MCF 10A (cell line): ENCODE results near the gene TLK1. TPM values are rescaled to one million over a fixed set of nuclear protein-coding genes. Genes with fewer than 3 reads are reported as not detected.

Experiments
- BruUV-seq: library from RNA; stranded (reverse); fragments of 400-500 nt; replicated peaks from 2 replicates; lab custom pipeline; 2021; lab: Mats Ljungman, UMichigan
- CTCF ChIA-PET: fragments of 300-600 bp; sonication (Branson Sonifier 250); formaldehyde crosslinking; extraction: SDS; loops from one replicate; lab custom pipeline; 2021; ENCODE audit warnings: antibody characterized with exemption, inconsistent platforms; lab: Yijun Ruan, JAX
- POLR2A ChIA-PET: fragments of 300-600, 350-650 bp; sonication (Branson Sonifier 250); formaldehyde crosslinking; extraction: SDS; loops from one replicate; lab custom pipeline; 2020; ENCODE audit warnings: antibody characterized with exemption, inconsistent platforms; lab: Yijun Ruan, JAX
- DNase-seq: peaks from one replicate; pipeline ENCODE4 v3.0.0-alpha.2; 2018; ENCODE audit not compliant: unreplicated experiment
- H3K27ac Mint-ChIP-seq: one replicate; pipeline ENCODE4 v1.8.0; 2022; ENCODE audit warnings: mild to moderate bottlenecking, low read depth, mixed read lengths; ENCODE audit not compliant: unreplicated experiment
- H3K27me3 Mint-ChIP-seq: one replicate; pipeline ENCODE4 v1.8.0; 2022; ENCODE audit warnings: mixed read lengths; ENCODE audit not compliant: insufficient read depth, unreplicated experiment
- H3K36me3 Mint-ChIP-seq: one replicate; pipeline ENCODE4 v1.8.0; 2022; ENCODE audit warnings: mild to moderate bottlenecking, moderate library complexity, mixed read lengths; ENCODE audit not compliant: insufficient read depth, unreplicated experiment
- H3K4me1 Mint-ChIP-seq: one replicate; pipeline ENCODE4 v1.8.0; 2022; ENCODE audit warnings: mixed read lengths; ENCODE audit not compliant: insufficient read depth, unreplicated experiment
- H3K4me3 Mint-ChIP-seq: one replicate; pipeline ENCODE4 v1.8.0; 2022; ENCODE audit warnings: mild to moderate bottlenecking, moderate library complexity, mixed read lengths; ENCODE audit not compliant: unreplicated experiment
- H3K9me3 Mint-ChIP-seq: one replicate; pipeline ENCODE4 v1.8.0; 2022; ENCODE audit warnings: mixed read lengths; ENCODE audit not compliant: unreplicated experiment
- intact Hi-C: fragments of 100-400 bp; cut with micrococcal nuclease; formaldehyde crosslinking; loops from 2 replicates; pipeline ENCODE4 v1.14.1; 2022
- total RNA-seq: library from RNA; stranded (reverse); gene quantifications from 2 replicates; pipeline ENCODE4 v1.2.3, GENCODE V29; 2022
- TF ChIP-seq, protein P1 (sequence below): fragments of 200-600 bp; IDR thresholded peaks from one replicate; pipeline ENCODE4 v1.8.0; 2022; ENCODE audit warnings: antibody characterized with exemption, mild to moderate bottlenecking; ENCODE audit not compliant: unreplicated experiment

The TLK1 gene
- total RNA-seq, 1 experiment from 2014 or later, result 60.6 TPM

DNA sequence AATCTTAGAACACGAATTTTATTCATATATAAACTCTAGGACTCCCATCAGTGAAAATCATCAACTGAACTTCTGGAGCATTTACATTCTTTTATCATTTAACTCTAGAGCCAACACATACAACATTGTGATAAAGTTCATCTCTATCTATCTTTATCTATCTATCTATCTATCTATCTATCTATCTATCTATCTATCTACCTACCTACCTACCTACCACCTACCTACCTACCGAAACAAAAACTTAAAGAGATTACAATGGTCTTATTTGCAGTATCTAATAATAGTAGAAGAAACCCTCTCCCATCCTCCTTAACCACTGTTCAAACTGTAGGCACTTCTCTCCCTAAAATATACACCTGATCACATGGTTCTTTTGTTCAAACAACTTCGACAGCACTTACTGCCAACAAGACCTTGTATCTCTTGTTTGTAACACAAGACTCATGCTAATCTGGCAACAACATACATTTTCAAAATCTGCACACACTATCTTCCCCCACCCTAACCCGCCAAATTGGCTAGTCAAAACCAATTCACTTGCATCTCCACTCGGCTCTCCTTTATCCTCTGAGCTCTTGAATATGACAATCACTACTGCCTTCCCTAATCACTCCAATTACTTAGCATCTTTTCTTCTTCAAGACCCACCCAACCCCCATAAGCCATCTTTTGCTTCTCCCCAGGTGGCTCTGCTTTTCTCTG is 162.6 kb downstream of the TLK1 start:
- no peaks in the 10 kb centered on the region for H3K9me3 Mint-ChIP-seq
- POLR2A ChIA-PET, result no interaction called here
- H3K4me3 Mint-ChIP-seq, result no peak overlapping the region
- H3K27me3 Mint-ChIP-seq, result no peaks in the 10 kb centered on the region
- TF ChIP-seq, protein P1, sequence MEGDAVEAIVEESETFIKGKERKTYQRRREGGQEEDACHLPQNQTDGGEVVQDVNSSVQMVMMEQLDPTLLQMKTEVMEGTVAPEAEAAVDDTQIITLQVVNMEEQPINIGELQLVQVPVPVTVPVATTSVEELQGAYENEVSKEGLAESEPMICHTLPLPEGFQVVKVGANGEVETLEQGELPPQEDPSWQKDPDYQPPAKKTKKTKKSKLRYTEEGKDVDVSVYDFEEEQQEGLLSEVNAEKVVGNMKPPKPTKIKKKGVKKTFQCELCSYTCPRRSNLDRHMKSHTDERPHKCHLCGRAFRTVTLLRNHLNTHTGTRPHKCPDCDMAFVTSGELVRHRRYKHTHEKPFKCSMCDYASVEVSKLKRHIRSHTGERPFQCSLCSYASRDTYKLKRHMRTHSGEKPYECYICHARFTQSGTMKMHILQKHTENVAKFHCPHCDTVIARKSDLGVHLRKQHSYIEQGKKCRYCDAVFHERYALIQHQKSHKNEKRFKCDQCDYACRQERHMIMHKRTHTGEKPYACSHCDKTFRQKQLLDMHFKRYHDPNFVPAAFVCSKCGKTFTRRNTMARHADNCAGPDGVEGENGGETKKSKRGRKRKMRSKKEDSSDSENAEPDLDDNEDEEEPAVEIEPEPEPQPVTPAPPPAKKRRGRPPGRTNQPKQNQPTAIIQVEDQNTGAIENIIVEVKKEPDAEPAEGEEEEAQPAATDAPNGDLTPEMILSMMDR, result no peak
- CTCF ChIA-PET, result no interaction called here
- no peak overlapping the region for H3K27ac Mint-ChIP-seq
- no peaks in the 10 kb centered on the region for H3K4me1 Mint-ChIP-seq
- no TSS peak for BruUV-seq
- intact Hi-C loops, result no loop called here
- H3K36me3 Mint-ChIP-seq, result peaks cover 52% of the 10 kb centered on the region
- no peak for DNase-seq

DNA sequence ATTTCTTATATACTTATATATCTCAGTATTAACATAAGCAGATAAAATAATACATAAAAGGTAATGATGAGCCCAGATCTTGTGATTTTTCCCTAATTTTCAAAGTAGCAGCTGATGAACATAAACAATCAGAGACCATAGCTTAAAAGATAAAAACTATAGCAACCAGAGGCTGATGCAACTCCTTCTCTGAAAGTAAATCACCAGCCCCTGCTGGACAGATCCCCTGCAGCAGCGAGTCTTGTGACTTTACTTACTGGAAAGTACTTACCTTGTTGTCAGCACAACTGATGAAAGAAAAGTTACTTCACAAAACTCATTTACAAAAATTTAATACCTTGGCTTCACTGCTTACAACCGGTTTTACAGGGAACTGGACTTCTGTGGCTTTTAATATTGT is 164.4 kb downstream of the TLK1 start:
- Mint-ChIP-seq H3K4me1 (no peaks in the 10 kb centered on the region), H3K27me3 (no peaks in the 10 kb centered on the region), H3K36me3 (peaks cover 54% of the 10 kb centered on the region), H3K4me3 (no peak overlapping the region), H3K27ac (no peak overlapping the region), H3K9me3 (no peaks in the 10 kb centered on the region)
- intact Hi-C loops, result no loop called here
- ChIA-PET CTCF (no interaction called here), POLR2A (interaction anchor here (0.7 to 1.2 kb wide), 3 partner anchors 22 to 161 kb away, joined by 3 to 4 read pairs (median 3); no protein-coding TSS in a partner anchor)
- DNase-seq, result no peak
- TF ChIP-seq, protein P1, result no peak
- BruUV-seq, result no TSS peak

DNA sequence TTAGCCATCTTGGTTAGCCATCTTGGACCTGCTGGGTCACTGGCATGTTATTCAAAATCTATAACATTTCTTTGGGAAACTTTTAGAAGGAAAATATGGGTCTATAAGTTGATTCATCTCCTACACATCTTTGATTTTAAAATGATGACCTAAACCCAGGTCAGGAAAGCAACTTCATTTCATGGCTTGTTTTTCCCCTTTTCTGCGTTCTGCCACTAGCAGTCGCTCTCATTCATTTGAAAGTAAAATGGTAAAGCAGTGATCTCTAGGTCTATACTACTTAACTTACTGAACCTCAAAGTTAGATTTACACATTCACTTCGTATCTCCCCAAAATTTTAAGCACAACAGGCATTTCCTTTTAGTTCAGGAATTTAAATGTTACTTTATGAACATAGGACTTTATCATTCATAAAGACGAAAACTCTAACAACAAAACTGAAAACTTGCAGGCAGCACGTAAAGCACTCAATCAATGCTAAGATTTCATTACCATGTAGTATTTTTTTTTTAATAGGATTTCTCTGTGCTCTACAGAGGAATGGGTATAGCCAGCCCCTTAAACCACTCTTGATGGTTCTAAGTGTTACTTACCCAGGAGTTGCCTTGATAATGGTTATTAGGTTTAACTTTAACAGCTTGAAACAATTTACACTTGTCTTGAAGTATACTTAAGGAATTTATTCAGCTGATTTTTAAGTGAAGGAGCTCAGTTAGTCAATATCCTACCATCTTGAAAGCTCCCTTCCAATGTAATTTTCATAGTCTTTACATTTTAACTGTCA is 169.1 kb downstream of the TLK1 start:
- no peaks in the 10 kb centered on the region for H3K4me1 Mint-ChIP-seq
- H3K36me3 Mint-ChIP-seq, result peaks cover 69% of the 10 kb centered on the region
- TF ChIP-seq, protein P1, result no peak
- intact Hi-C loops, result no loop called here
- no TSS peak for BruUV-seq
- H3K9me3 Mint-ChIP-seq, result no peaks in the 10 kb centered on the region
- no peak overlapping the region for H3K4me3 Mint-ChIP-seq
- ChIA-PET CTCF (no interaction called here), POLR2A (interaction anchor here (1.4 kb wide), 1 partner anchor 11 kb away, joined by 3 read pairs; no protein-coding TSS in a partner anchor)
- DNase-seq, result no peak
- H3K27ac Mint-ChIP-seq, result no peak overlapping the region
- no peaks in the 10 kb centered on the region for H3K27me3 Mint-ChIP-seq

DNA sequence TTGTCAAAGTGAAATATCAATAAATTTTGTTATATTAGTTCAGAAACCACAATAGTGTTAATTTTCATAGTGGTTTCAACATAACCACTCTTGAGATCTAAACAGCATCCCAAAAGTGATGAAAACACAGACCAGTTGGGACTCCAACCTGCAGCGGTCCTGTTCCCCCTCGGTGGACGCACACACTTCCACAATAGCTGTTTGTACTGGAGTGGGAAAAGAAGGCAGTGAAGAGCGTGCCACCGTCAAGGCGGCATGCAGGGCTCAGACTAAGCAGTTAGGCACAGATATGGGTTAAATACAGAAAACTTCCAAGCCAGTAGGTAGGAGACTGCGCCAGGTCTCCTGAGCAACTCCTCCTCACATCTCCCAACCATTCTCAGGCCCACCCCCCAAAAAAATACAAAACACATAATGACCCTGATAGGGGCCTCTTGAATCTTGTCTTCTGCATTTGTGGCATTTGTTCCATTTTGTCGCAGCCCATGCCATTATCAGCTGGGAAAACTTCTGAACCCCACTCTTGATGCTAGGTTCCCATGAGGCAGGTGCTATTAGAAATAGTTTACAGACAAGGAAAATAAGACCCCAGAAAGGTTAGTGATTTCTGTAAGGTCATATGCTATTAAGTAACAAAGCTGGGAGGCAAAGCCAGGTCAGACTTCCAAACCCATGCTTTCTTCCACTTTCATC is 174.0 kb downstream of the TLK1 start:
- H3K9me3 Mint-ChIP-seq, result no peaks in the 10 kb centered on the region
- no peak overlapping the region for H3K4me3 Mint-ChIP-seq
- H3K4me1 Mint-ChIP-seq, result no peaks in the 10 kb centered on the region
- H3K27ac Mint-ChIP-seq, result no peak overlapping the region
- peaks cover 10% of the 10 kb centered on the region for H3K27me3 Mint-ChIP-seq
- no TSS peak for BruUV-seq
- intact Hi-C loops, result loop anchor here (5.0 kb wide), 2 partner anchors 171 to 431 kb away; no protein-coding TSS in a partner anchor
- no peak for DNase-seq
- peaks cover 58% of the 10 kb centered on the region for H3K36me3 Mint-ChIP-seq
- ChIA-PET CTCF (interaction anchor here (1.0 kb wide), 2 partner anchors 14 to 172 kb away, joined by 3 read pairs; no protein-coding TSS in a partner anchor), POLR2A (no interaction called here)
- TF ChIP-seq, protein P1, result no peak
